Neural progenitor cell (in vitro differentiated cells): ENCODE measurements around the gene MAPKAPK3.

Experiments
- EZH2 ChIP-seq: fragments of 200-600 bp; sonication (generic); IDR thresholded peaks from 2 replicates; pipeline ENCODE4 v1.6.1; 2017; ENCODE audit warnings: antibody characterized with exemption, mild to moderate bottlenecking, moderate library complexity
- EZH2phosphoT487 ChIP-seq: fragments of 200-600 bp; sonication (generic); IDR thresholded peaks from 2 replicates; pipeline ENCODE4 v1.6.1; 2017; ENCODE audit warnings: antibody characterized with exemption
- TF ChIP-seq, protein P1 (sequence below): fragments of 200-600 bp; sonication (generic); IDR thresholded peaks from 2 replicates; pipeline ENCODE4 v1.5.1; 2017; ENCODE audit warnings: antibody characterized with exemption, mild to moderate bottlenecking

DNA sequence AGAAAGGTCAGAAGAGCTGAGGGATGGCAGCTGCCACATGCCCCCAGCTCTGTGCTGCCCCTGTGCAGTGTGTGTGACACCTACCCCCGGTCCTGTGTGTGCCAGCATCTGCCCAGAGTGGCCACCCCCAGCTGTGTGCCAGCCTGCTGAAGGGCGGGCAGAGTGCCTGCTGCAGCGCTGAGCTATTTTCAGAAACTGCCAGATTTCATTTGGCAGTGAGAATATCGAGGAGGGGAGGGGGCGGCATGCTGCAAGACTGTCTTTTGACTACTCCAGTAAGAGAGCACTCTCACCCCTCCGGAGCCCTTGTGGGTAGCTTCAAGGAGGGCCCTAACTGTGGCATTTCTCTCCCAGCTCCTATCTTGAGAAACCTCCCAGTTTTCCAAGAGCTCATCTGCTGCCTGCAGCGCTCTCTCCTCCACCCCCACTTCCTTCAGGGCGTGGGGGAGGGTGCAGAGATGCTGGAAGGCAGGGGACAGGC lies 32.5 kb downstream of the MAPKAPK3 start:
- TF ChIP-seq EZH2phosphoT487, result no peak
- no peak for TF ChIP-seq EZH2
- TF ChIP-seq, protein P1, sequence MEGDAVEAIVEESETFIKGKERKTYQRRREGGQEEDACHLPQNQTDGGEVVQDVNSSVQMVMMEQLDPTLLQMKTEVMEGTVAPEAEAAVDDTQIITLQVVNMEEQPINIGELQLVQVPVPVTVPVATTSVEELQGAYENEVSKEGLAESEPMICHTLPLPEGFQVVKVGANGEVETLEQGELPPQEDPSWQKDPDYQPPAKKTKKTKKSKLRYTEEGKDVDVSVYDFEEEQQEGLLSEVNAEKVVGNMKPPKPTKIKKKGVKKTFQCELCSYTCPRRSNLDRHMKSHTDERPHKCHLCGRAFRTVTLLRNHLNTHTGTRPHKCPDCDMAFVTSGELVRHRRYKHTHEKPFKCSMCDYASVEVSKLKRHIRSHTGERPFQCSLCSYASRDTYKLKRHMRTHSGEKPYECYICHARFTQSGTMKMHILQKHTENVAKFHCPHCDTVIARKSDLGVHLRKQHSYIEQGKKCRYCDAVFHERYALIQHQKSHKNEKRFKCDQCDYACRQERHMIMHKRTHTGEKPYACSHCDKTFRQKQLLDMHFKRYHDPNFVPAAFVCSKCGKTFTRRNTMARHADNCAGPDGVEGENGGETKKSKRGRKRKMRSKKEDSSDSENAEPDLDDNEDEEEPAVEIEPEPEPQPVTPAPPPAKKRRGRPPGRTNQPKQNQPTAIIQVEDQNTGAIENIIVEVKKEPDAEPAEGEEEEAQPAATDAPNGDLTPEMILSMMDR, result no peak
